ENCODE results near the gene CCDC157.

DNA sequence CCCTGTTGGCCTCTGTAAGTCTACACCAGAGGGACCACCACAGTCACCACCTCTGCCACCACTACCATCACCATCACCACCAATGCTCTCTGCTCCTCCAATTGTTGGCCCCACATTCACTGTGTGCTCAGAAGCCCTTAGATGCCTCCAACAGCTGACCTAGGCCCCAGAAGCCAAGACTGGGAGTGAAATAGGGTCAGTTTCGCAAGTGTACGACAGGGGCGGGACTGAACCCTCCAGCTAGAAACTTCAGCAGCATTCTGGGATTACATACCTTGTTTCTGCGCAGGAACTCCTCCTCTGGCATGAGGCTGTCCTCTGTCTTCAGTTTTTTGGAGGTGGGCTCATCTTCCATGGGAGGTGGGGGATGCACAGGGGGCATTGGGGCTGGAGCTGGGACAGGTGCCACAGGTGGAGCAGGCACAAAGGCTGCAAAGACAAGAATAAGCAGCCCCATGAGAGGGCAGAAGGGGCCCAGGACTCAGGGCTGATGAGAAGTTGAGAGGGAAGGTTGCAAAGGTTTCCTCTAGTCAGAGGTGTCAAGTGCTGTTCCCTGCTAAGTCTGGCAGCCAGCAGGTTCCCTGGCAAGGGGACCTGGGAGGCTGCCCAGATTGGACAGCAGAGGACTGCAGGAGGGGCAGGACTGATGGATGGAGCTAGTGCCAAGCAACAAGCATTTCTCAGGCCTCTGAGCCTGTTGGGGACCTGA is 19.9 kb upstream of the CCDC157 start:
- TF ChIP-seq POLR2A (IDR thresholded peaks at IDR 0.05; ENCODE audit: low read depth, low read length) (no peak; the same call in 1 of the 2 replicates), SUZ12 (IDR thresholded peaks at IDR 0.05; ENCODE audit: unreplicated experiment) (no peak), CTCF (IDR thresholded peaks at IDR 0.05 in 2 of 3, conservative IDR thresholded peaks at IDR 0.05 in 1 of 3; ENCODE audit: control insufficient read depth in 2 of 3, extremely low read depth in 1 of 3, insufficient read depth in 1 of 3, low read depth in 3 of 3, low read length in 3 of 3) (no peak), SP1 (IDR thresholded peaks at IDR 0.05; ENCODE audit: low read depth, low read length) (no peak), POLR2AphosphoS5 (IDR thresholded peaks at IDR 0.05; ENCODE audit: low read length) (no peak), NRF1 (conservative IDR thresholded peaks at IDR 0.05; ENCODE audit: low read depth, low read length) (no peak), ZZZ3 (IDR thresholded peaks at IDR 0.05; ENCODE audit: control insufficient read depth, insufficient read length, low read depth) (no peak), JUND (IDR thresholded peaks at IDR 0.05; ENCODE audit: low read depth, low read length) (no peak), ZNF274 (IDR thresholded peaks at IDR 0.05; ENCODE audit: insufficient read depth, insufficient read length) (no peak), ZBED1 (IDR thresholded peaks at IDR 0.05; ENCODE audit: borderline replicate concordance) (no peak), EP300 (IDR thresholded peaks at IDR 0.05; ENCODE audit: borderline replicate concordance in 1 of 2, control insufficient read depth in 1 of 2, low read depth in 2 of 2, low read length in 2 of 2) (no peak)
- TF ChIP-seq, protein P1, sequence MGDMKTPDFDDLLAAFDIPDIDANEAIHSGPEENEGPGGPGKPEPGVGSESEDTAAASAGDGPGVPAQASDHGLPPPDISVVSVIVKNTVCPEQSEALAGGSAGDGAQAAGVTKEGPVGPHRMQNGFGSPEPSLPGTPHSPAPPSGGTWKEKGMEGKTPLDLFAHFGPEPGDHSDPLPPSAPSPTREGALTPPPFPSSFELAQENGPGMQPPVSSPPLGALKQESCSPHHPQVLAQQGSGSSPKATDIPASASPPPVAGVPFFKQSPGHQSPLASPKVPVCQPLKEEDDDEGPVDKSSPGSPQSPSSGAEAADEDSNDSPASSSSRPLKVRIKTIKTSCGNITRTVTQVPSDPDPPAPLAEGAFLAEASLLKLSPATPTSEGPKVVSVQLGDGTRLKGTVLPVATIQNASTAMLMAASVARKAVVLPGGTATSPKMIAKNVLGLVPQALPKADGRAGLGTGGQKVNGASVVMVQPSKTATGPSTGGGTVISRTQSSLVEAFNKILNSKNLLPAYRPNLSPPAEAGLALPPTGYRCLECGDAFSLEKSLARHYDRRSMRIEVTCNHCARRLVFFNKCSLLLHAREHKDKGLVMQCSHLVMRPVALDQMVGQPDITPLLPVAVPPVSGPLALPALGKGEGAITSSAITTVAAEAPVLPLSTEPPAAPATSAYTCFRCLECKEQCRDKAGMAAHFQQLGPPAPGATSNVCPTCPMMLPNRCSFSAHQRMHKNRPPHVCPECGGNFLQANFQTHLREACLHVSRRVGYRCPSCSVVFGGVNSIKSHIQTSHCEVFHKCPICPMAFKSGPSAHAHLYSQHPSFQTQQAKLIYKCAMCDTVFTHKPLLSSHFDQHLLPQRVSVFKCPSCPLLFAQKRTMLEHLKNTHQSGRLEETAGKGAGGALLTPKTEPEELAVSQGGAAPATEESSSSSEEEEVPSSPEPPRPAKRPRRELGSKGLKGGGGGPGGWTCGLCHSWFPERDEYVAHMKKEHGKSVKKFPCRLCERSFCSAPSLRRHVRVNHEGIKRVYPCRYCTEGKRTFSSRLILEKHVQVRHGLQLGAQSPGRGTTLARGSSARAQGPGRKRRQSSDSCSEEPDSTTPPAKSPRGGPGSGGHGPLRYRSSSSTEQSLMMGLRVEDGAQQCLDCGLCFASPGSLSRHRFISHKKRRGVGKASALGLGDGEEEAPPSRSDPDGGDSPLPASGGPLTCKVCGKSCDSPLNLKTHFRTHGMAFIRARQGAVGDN (IDR thresholded peaks at IDR 0.05) = no peak
